Osteoblast (primary cell): ENCODE results near the gene LHX5. TPM values are rescaled to one million over a fixed set of nuclear protein-coding genes. Genes with fewer than 3 reads are reported as not detected.

ENCODE experiments used
- DNase-seq: peaks from one replicate; pipeline ENCODE4 v3.0.0; 2011; ENCODE audit warnings: low spot score, mixed read lengths; ENCODE audit not compliant: insufficient read length; ENCODE audit errors: missing footprints
- H2AFZ ChIP-seq: 2 replicates; pipeline ENCODE4 v1.6.0; 2011; ENCODE audit warnings: mild to moderate bottlenecking, low read length
- H3K27ac ChIP-seq: 2 replicates; pipeline ENCODE4 v1.5.1; 2011; ENCODE audit warnings: mild to moderate bottlenecking, low read depth, low read length, moderate library complexity
- H3K27me3 ChIP-seq: 2 replicates; pipeline ENCODE4 v1.6.0; 2012; ENCODE audit warnings: mild to moderate bottlenecking, control low read depth, inconsistent platforms, low read length, moderate library complexity; ENCODE audit not compliant: insufficient read depth
- H3K36me3 ChIP-seq: 2 replicates; pipeline ENCODE4 v1.5.1; 2011; ENCODE audit warnings: mild to moderate bottlenecking, low read length, control low read depth, moderate library complexity; ENCODE audit not compliant: insufficient read depth
- H3K4me1 ChIP-seq: 2 replicates; pipeline ENCODE4 v1.5.1; 2011; ENCODE audit warnings: mild to moderate bottlenecking, low read length, control low read depth, moderate library complexity; ENCODE audit not compliant: insufficient read depth
- H3K4me2 ChIP-seq: 2 replicates; pipeline ENCODE4 v1.6.0; 2011; ENCODE audit warnings: mild to moderate bottlenecking, low read length; ENCODE audit not compliant: insufficient read depth
- H3K4me3 ChIP-seq: fragments of 200-600 bp; sonication (generic); 3 replicates; pipeline ENCODE4 v1.5.1; 2012; ENCODE audit warnings: mild to moderate bottlenecking, low read length, inconsistent platforms; ENCODE audit not compliant: insufficient read depth
- H3K79me2 ChIP-seq: 2 replicates; pipeline ENCODE4 v1.6.0; 2012; ENCODE audit warnings: mild to moderate bottlenecking, low read length, control low read depth, inconsistent platforms; ENCODE audit not compliant: insufficient read depth
- H3K9me3 ChIP-seq: 2 replicates; pipeline ENCODE4 v1.5.1; 2011; ENCODE audit warnings: low read depth, low read length, control low read depth
- H4K20me1 ChIP-seq: 2 replicates; pipeline ENCODE4 v1.6.0; 2012; ENCODE audit warnings: mild to moderate bottlenecking, low read length, control low read depth; ENCODE audit not compliant: insufficient read depth
- CTCF ChIP-seq: IDR thresholded peaks from 2 replicates; pipeline ENCODE4 v1.5.1; 2011; ENCODE audit warnings: mild to moderate bottlenecking, low read depth, low read length, moderate library complexity; ENCODE audit errors: extremely low read depth
- total RNA-seq: library from RNA; depleted of rRNA; stranded (reverse); fragments of >200 nt; gene quantifications from 2 replicates; pipeline ENCODE4 v1.2.3, GENCODE V29; 2012

The LHX5 gene
- total RNA-seq, 1 donor: not detected

- Histone ChIP-seq H2AFZ (no peak overlapping the region), H3K79me2 (no peaks in the 10 kb centered on the region), H3K27me3 (peaks cover 6% of the 10 kb centered on the region), H3K27ac (no peak overlapping the region), H3K9me3 (no peaks in the 10 kb centered on the region), H3K36me3 (no peaks in the 10 kb centered on the region), H3K4me2 (no peak overlapping the region), H3K4me3 (no peak overlapping the region), H3K4me1 (no peaks in the 10 kb centered on the region), H4K20me1 (no peaks in the 10 kb centered on the region)
- no peak for TF ChIP-seq CTCF
- DNase-seq: no peak
Observed at GRCh38 chr12:113504917-113505316, 33.2 kb upstream of the LHX5 start.

GRCh38 chr12:113500782-113501311 is 29.2 kb upstream of the LHX5 start:
- DNase-seq: no peak
- Histone ChIP-seq H3K9me3 (no peaks in the 10 kb centered on the region), H4K20me1 (no peaks in the 10 kb centered on the region), H3K36me3 (no peaks in the 10 kb centered on the region), H3K4me1 (no peaks in the 10 kb centered on the region), H3K4me2 (no peak overlapping the region), H3K79me2 (no peaks in the 10 kb centered on the region), H2AFZ (no peak overlapping the region), H3K4me3 (no peak overlapping the region), H3K27me3 (peaks cover 7% of the 10 kb centered on the region), H3K27ac (no peak overlapping the region)
- no peak for TF ChIP-seq CTCF

- H3K4me2 ChIP-seq: no peak overlapping the region
- H3K27me3 ChIP-seq: peaks cover 7% of the 10 kb centered on the region
- no peak for DNase-seq
- no peaks in the 10 kb centered on the region for H3K4me1 ChIP-seq
- H2AFZ ChIP-seq: no peak overlapping the region
- H3K79me2 ChIP-seq: no peaks in the 10 kb centered on the region
- no peaks in the 10 kb centered on the region for H3K9me3 ChIP-seq
- no peak overlapping the region for H3K4me3 ChIP-seq
- no peak overlapping the region for H3K27ac ChIP-seq
- no peaks in the 10 kb centered on the region for H4K20me1 ChIP-seq
- TF ChIP-seq CTCF: no peak
- no peaks in the 10 kb centered on the region for H3K36me3 ChIP-seq
Observed at GRCh38 chr12:113500306-113500675, 28.6 kb upstream of the LHX5 start.

GRCh38 chr12:113498490-113498889 is 26.8 kb upstream of the LHX5 start:
- peaks cover 7% of the 10 kb centered on the region for H3K27me3 ChIP-seq
- no peaks in the 10 kb centered on the region for H4K20me1 ChIP-seq
- H3K36me3 ChIP-seq: no peaks in the 10 kb centered on the region
- H3K79me2 ChIP-seq: no peaks in the 10 kb centered on the region
- H3K4me1 ChIP-seq: no peaks in the 10 kb centered on the region
- no peak overlapping the region for H3K27ac ChIP-seq
- H3K4me3 ChIP-seq: no peak overlapping the region
- H3K9me3 ChIP-seq: no peaks in the 10 kb centered on the region
- DNase-seq: no peak
- TF ChIP-seq CTCF: no peak
- H2AFZ ChIP-seq: no peak overlapping the region
- H3K4me2 ChIP-seq: no peak overlapping the region
